ENCODE results near the gene NGRN.
A peak's percentile ranks its signal among the peaks of the same experiment; 100 is the strongest.

GRCh38 chr15:90320062-90320884, 54.8 kb downstream of the NGRN start:
- no peak for TF ChIP-seq CHD1 (IDR thresholded peaks at IDR 0.05; ENCODE audit: low read depth, low read length)
- TF ChIP-seq, protein P1, sequence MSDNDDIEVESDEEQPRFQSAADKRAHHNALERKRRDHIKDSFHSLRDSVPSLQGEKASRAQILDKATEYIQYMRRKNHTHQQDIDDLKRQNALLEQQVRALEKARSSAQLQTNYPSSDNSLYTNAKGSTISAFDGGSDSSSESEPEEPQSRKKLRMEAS (IDR thresholded peaks at IDR 0.05) = no peak
- TF ChIP-seq POLR2A (IDR thresholded peaks at IDR 0.05; ENCODE audit: control extremely low read depth in 1 of 2, low read depth in 2 of 2, low read length in 2 of 2) = no peak
- TF ChIP-seq, protein P2, sequence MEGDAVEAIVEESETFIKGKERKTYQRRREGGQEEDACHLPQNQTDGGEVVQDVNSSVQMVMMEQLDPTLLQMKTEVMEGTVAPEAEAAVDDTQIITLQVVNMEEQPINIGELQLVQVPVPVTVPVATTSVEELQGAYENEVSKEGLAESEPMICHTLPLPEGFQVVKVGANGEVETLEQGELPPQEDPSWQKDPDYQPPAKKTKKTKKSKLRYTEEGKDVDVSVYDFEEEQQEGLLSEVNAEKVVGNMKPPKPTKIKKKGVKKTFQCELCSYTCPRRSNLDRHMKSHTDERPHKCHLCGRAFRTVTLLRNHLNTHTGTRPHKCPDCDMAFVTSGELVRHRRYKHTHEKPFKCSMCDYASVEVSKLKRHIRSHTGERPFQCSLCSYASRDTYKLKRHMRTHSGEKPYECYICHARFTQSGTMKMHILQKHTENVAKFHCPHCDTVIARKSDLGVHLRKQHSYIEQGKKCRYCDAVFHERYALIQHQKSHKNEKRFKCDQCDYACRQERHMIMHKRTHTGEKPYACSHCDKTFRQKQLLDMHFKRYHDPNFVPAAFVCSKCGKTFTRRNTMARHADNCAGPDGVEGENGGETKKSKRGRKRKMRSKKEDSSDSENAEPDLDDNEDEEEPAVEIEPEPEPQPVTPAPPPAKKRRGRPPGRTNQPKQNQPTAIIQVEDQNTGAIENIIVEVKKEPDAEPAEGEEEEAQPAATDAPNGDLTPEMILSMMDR (IDR thresholded peaks at IDR 0.05; ENCODE audit: control extremely low read depth in 1 of 3, insufficient read depth in 1 of 3, low read depth in 1 of 3, low read length in 3 of 3) = peak; percentile 95 to 100 (median 99)
- TF ChIP-seq CEBPB (IDR thresholded peaks at IDR 0.05; ENCODE audit: low read depth, low read length) = no peak
- no peak for TF ChIP-seq HDAC6 (IDR thresholded peaks at IDR 0.05; ENCODE audit: low read depth, low read length)
